Stimulated activated CD4-positive, alpha-beta T cell treated with anti-CD3 and anti-CD28 coated beads, Interleukin-1b, Interleukin-23, amount 100 ng/mL, for 4 hours (primary cell): Measurements from ENCODE around the gene FXN.
"Not testable (repeated sequence)": the region's sequence is repeated elsewhere in the genome, so short reads cannot be mapped to it uniquely, and the experiment has no call there.

ENCODE experiments used
- DNase-seq, 2 donors: peaks; one replicate each; pipeline ENCODE4 v3.0.0-alpha.2; 2020; ENCODE audit warnings: low read depth in 2 of 2

FXN gene

GRCh38 chr9:69070201-69070600 is 34.6 kb downstream of the FXN start:
- DNase-seq, result no peak

GRCh38 chr9:69071059-69071458 is 35.5 kb downstream of the FXN start:
- no peak for DNase-seq

- no peak for DNase-seq
Measured at GRCh38 chr9:69073103-69073502, 37.6 kb downstream of the FXN start.

GRCh38 chr9:69074801-69075200 is 39.2 kb downstream of the FXN start:
- no peak for DNase-seq

GRCh38 chr9:69076550-69076949 is 41.0 kb downstream of the FXN start:
- no peak for DNase-seq

- DNase-seq, result no peak
Measured at GRCh38 chr9:69078069-69078468, 42.5 kb downstream of the FXN start.

- no peak for DNase-seq
Measured at GRCh38 chr9:69078581-69078980, 43.0 kb downstream of the FXN start.

- no peak for DNase-seq
Measured at GRCh38 chr9:69079186-69079585, 43.6 kb downstream of the FXN start.

- DNase-seq, result no peak
Measured at GRCh38 chr9:69081261-69081660, 45.7 kb downstream of the FXN start.

GRCh38 chr9:69083321-69083720 is 47.8 kb downstream of the FXN start:
- no peak for DNase-seq

GRCh38 chr9:69085569-69086283 is 50.2 kb downstream of the FXN start:
- DNase-seq, result no peak

GRCh38 chr9:69086312-69086711 is 50.8 kb downstream of the FXN start:
- no peak for DNase-seq

- DNase-seq, result no peak
Measured at GRCh38 chr9:69086769-69087168, 51.2 kb downstream of the FXN start.

- no peak for DNase-seq
Measured at GRCh38 chr9:69089082-69089481, 53.5 kb downstream of the FXN start.

- no peak for DNase-seq
Measured at GRCh38 chr9:69089491-69089890, 53.9 kb downstream of the FXN start.

GRCh38 chr9:69090140-69090750 is 54.7 kb downstream of the FXN start:
- DNase-seq, result no peak

GRCh38 chr9:69090946-69091345 is 55.4 kb downstream of the FXN start:
- DNase-seq, result no peak

- no peak for DNase-seq
Measured at GRCh38 chr9:69093471-69094103, 58.0 kb downstream of the FXN start.

- not testable (repeated sequence) for DNase-seq
Measured at GRCh38 chr9:69094361-69095135, 59.0 kb downstream of the FXN start.

- no peak for DNase-seq
Measured at GRCh38 chr9:69097064-69097463, 61.5 kb downstream of the FXN start.

GRCh38 chr9:69097923-69098593 is 62.5 kb downstream of the FXN start:
- DNase-seq, result no peak
